GM12874 (cell line): Measurements from ENCODE around the gene SCN2B.

ENCODE experiments used
- TF ChIP-seq, protein P1 (sequence below): IDR thresholded peaks from 2 replicates; pipeline ENCODE4 v1.5.1; 2011; ENCODE audit warnings: low read depth, mild to moderate bottlenecking, control low read depth, low read length, moderate library complexity; ENCODE audit not compliant: insufficient read depth

SCN2B gene, protein sequence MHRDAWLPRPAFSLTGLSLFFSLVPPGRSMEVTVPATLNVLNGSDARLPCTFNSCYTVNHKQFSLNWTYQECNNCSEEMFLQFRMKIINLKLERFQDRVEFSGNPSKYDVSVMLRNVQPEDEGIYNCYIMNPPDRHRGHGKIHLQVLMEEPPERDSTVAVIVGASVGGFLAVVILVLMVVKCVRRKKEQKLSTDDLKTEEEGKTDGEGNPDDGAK

GRCh38 chr11:118175993-118176777 is at the start of gene SCN2B:
Gene SCN2B, minus strand, starts transcription at chr11:118176639. Its CDS starts 208 bp downstream, at chr11:118176431.
- TF ChIP-seq, protein P1, sequence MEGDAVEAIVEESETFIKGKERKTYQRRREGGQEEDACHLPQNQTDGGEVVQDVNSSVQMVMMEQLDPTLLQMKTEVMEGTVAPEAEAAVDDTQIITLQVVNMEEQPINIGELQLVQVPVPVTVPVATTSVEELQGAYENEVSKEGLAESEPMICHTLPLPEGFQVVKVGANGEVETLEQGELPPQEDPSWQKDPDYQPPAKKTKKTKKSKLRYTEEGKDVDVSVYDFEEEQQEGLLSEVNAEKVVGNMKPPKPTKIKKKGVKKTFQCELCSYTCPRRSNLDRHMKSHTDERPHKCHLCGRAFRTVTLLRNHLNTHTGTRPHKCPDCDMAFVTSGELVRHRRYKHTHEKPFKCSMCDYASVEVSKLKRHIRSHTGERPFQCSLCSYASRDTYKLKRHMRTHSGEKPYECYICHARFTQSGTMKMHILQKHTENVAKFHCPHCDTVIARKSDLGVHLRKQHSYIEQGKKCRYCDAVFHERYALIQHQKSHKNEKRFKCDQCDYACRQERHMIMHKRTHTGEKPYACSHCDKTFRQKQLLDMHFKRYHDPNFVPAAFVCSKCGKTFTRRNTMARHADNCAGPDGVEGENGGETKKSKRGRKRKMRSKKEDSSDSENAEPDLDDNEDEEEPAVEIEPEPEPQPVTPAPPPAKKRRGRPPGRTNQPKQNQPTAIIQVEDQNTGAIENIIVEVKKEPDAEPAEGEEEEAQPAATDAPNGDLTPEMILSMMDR, result no peak

GRCh38 chr11:118224511-118225188 is 48.2 kb upstream of the SCN2B start, which contains the start of gene JAML:
Gene JAML, minus strand, starts transcription at chr11:118225011. Its CDS starts 10,145 bp downstream, at chr11:118214866.
- TF ChIP-seq, protein P1, result no peak

GRCh38 chr11:118223992-118224391 is 47.6 kb upstream of the SCN2B start:
- TF ChIP-seq, protein P1, result no peak

DNA sequence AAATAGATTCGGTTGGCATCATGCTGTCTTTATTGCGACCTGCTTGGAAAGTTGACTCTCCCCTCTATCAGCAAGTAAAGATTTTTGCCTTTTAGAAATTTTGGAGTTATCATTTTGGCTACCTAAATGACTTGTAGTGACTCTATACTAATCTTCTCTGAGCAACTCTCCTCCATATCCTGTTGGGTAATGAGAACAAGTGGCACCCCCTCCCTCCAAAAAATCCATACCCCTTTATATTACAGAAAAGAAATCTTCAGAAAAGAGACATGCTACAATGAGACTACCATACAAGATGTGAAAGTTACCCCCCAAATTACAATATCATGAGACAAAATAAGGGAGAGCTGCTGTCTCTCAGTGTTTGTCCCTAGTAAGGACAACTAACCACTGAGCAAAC is 47.1 kb upstream of the SCN2B start:
- TF ChIP-seq, protein P1, result no peak

DNA sequence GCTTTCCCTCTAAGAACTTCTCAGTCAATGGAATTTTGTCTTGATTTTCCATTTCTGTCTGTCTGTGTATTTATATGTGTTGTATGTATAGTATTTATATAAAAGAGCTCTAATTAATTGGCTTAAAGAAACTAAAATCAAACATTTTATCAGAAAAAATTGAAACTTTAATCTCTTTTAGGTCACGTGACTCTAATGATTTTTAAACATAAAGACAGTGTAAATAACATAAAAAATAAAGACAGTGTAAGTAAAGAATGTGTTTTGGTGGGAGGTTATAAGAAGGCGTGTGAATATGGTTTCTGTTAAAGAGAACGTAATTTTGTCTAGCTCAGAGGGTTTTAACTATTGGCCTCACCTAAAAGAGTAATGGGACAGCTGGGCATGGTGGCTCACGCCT is 46.0 kb upstream of the SCN2B start:
- TF ChIP-seq, protein P1, result no peak

DNA sequence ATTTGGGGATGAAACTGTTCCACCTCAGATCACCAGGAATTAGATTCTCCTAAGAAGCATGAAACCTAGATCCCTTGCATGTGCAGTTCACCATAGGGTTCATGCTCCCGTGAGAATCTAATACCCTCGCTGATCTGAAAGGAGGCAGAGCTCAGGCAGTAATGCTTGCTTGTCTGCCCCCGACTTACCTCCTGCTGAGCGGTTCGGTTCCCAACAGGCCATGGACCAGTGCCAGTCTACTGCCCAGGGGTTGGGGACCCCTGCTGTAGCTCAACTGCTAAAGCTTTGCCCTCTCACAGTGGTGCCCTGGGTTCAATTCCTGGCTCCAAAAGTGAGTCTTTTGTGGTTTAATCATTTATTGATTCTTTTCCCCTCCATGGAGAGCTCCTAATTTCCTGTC is 45.0 kb upstream of the SCN2B start:
- TF ChIP-seq, protein P1, result no peak

DNA sequence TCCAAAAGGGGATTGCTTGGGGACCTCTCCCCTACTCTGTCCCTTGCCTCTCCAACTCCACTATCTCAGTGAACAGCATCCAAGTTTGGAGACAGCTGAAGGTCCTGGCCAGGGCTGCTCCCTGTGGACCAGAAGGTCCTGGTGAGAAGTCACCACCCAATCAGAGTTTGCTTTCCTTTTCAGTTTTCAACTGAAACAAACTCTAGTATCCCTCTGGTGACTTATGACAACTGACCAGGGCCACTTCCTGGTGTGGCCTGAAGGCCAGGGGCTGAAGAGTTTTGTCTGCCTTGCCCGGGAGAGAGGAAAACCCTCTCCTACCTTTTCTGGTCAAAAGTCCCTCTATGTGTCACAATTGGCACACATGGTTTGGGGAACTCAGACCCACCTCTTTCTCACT is 43.3 kb upstream of the SCN2B start:
- TF ChIP-seq, protein P1, result no peak
